ENCODE results near the gene ARFGEF3. TPM values are rescaled to one million over a fixed set of nuclear protein-coding genes. Genes with fewer than 3 reads are reported as not detected.

Gene ARFGEF3
- total and polyA plus RNA-seq, 10 of the 15 experiments (the other 5 are each of a cell fraction or from before 2014, with no cell fraction given), result under 0.01 to 0.08 (median 0.02) TPM; not detected in 1

DNA sequence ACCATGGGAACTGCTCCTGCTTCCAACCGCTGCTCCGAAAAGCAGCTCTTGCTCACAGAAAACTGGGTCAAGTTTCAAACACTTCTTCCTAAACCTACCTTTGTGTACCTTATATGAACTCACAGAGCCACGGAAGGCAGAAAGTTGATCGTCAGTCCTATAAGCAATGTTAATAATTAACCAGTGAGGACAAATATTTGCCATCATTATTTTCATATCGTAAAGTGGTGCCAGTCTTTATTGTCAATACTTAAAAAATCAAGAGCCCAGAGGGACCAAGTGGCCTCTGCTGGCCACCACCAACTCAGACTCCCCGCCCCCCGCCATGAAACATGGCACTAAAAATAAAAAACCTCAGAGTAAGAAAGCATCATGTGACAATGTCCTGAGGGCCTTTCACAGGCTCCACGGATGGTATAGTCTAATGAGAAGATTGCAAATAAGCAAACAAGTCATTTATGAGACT, 65.6 kb downstream of the ARFGEF3 start:
- DNase-seq (ENCODE audit: low read depth, low spot score), result no peak
- in situ Hi-C loops (cut with MboI), result no loop called here
- TF ChIP-seq, protein P1, sequence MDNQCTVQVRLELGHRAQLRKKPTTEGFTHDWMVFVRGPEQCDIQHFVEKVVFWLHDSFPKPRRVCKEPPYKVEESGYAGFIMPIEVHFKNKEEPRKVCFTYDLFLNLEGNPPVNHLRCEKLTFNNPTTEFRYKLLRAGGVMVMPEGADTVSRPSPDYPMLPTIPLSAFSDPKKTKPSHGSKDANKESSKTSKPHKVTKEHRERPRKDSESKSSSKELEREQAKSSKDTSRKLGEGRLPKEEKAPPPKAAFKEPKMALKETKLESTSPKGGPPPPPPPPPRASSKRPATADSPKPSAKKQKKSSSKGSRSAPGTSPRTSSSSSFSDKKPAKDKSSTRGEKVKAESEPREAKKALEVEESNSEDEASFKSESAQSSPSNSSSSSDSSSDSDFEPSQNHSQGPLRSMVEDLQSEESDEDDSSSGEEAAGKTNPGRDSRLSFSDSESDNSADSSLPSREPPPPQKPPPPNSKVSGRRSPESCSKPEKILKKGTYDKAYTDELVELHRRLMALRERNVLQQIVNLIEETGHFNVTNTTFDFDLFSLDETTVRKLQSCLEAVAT (IDR thresholded peaks at IDR 0.05), result no peak
- TF ChIP-seq HCFC1 (IDR thresholded peaks at IDR 0.05; ENCODE audit: low read length), result no peak
- TF ChIP-seq FOXM1 (IDR thresholded peaks at IDR 0.05; ENCODE audit: low read depth, low read length), result no peak
- TF ChIP-seq, protein P2, sequence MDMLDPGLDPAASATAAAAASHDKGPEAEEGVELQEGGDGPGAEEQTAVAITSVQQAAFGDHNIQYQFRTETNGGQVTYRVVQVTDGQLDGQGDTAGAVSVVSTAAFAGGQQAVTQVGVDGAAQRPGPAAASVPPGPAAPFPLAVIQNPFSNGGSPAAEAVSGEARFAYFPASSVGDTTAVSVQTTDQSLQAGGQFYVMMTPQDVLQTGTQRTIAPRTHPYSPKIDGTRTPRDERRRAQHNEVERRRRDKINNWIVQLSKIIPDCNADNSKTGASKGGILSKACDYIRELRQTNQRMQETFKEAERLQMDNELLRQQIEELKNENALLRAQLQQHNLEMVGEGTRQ (IDR thresholded peaks at IDR 0.05; ENCODE audit: borderline replicate concordance, low read depth, low read length), result no peak
- no peak for TF ChIP-seq NR2F1 (conservative IDR thresholded peaks at IDR 0.05)
- no peak for TF ChIP-seq SUPT20H (IDR thresholded peaks at IDR 0.05; ENCODE audit: borderline replicate concordance, control insufficient read depth, low read depth, low read length)
- TF ChIP-seq CHD4 (IDR thresholded peaks at IDR 0.05), result no peak
- TF ChIP-seq KDM1A (IDR thresholded peaks at IDR 0.05; ENCODE audit: borderline replicate concordance), result no peak
- no peak for TF ChIP-seq ZZZ3 (IDR thresholded peaks at IDR 0.05; ENCODE audit: control insufficient read depth, insufficient read length, low read depth)
- no peak for TF ChIP-seq IKZF2 (IDR thresholded peaks at IDR 0.05)
- no peak for TF ChIP-seq BMI1 (IDR thresholded peaks at IDR 0.05; ENCODE audit: borderline replicate concordance)
- TF ChIP-seq, protein P3, sequence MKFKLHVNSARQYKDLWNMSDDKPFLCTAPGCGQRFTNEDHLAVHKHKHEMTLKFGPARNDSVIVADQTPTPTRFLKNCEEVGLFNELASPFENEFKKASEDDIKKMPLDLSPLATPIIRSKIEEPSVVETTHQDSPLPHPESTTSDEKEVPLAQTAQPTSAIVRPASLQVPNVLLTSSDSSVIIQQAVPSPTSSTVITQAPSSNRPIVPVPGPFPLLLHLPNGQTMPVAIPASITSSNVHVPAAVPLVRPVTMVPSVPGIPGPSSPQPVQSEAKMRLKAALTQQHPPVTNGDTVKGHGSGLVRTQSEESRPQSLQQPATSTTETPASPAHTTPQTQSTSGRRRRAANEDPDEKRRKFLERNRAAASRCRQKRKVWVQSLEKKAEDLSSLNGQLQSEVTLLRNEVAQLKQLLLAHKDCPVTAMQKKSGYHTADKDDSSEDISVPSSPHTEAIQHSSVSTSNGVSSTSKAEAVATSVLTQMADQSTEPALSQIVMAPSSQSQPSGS (IDR thresholded peaks at IDR 0.05; ENCODE audit: low read length), result no peak

More for the DNA sequence above, 65.6 kb downstream of the ARFGEF3 start:
- Histone ChIP-seq H3K4me2 (ENCODE audit: control insufficient read depth, insufficient read depth) (no peak overlapping the region), H3K27me3 (replicated peaks in 1 of 2; ENCODE audit: control insufficient read depth in 2 of 2, insufficient read depth in 2 of 2, low read length in 1 of 2) (no peaks in the 10 kb centered on the region; a peak in 1 of 4 replicates), H3K4me3 (no peak overlapping the region), H3K4me1 (ENCODE audit: control insufficient read depth, insufficient read depth, low read length) (0 out of 2 replicates have a peak, but pooled peaks cover 2% of the 10 kb centered on the region), H4K20me1 (ENCODE audit: control insufficient read depth, insufficient read depth) (no peaks in the 10 kb centered on the region), H3K79me2 (ENCODE audit: control insufficient read depth, insufficient read depth, low read length) (no peaks in the 10 kb centered on the region), H3K9ac (ENCODE audit: control insufficient read depth, insufficient read depth, low read length) (no peak overlapping the region), H3K36me3 (ENCODE audit: control insufficient read depth in 2 of 2, insufficient read depth in 2 of 2, low read length in 1 of 2) (no peaks in the 10 kb centered on the region), H2AFZ (ENCODE audit: control insufficient read depth, low read depth, low read length) (no peak overlapping the region), H3K9me3 (replicated peaks; ENCODE audit: control insufficient read depth, insufficient read depth, low read length) (no peaks in the 10 kb centered on the region), H3K27ac (ENCODE audit: control insufficient read depth, insufficient read depth) (no peak overlapping the region)
- ChIA-PET CTCF (interaction anchor here (1.0 kb wide), 1 partner anchor 16 kb away, joined by 3 read pairs; no protein-coding TSS in a partner anchor), SMC1A (ENCODE audit: uncharacterized antibody, unreplicated experiment) (interaction anchor here (0.6 kb wide), 1 partner anchor 364 kb away, joined by 4 read pairs; no protein-coding TSS in a partner anchor), POLR2A (no interaction called here), RAD21 (ENCODE audit: unreplicated experiment) (no interaction called here)
- no peak for FAIRE-seq
- ATAC-seq, result no peak
- 43% methylated on average over 8 of the region's 8 CpGs for WGBS (ENCODE audit: insufficient coverage, insufficient replicate concordance, low lambda C conversion rate, missing lambda C conversion rate)
- BruUV-seq (replicated peaks), result no TSS peak
- intact Hi-C loops (cut with micrococcal nuclease; ENCODE audit: unreplicated experiment), result no loop called here

All from GM12878 (cell line).